Astrocyte (in vitro differentiated cells and primary cell): ENCODE data around the gene MYT1.

Experiments used
- EZH2 ChIP-seq: IDR thresholded peaks from 2 replicates; pipeline ENCODE4 v1.6.1; 2012; ENCODE audit warnings: mild to moderate bottlenecking, low read length, inconsistent platforms; ENCODE audit not compliant: insufficient read depth
- TF ChIP-seq, protein P1 (sequence below): IDR thresholded peaks from 2 replicates; pipeline ENCODE4 v1.5.1; 2011; ENCODE audit warnings: low read depth, mild to moderate bottlenecking, inconsistent platforms, low read length, moderate library complexity; ENCODE audit not compliant: insufficient read depth

DNA sequence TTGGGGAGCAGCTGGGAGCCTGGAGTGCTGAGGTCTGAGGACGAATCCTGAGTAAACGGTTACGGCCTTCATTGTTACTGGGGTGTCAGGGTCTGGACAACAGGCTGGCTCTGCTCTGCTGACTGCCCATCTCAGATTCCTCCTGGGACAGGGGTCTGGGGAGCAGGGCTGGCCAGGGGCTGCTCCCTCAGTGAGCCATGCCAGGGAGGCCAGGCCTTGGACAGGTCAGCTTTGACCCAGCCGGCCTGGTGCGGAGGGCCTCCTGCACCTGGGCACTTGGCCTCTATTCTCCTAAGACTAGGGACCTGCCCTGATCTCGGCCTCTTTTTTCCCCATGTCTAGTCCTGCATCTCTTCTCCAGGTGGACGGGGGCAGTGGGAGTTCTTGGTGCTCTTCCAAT is 44.9 kb downstream of the MYT1 start:
- TF ChIP-seq, protein P1, sequence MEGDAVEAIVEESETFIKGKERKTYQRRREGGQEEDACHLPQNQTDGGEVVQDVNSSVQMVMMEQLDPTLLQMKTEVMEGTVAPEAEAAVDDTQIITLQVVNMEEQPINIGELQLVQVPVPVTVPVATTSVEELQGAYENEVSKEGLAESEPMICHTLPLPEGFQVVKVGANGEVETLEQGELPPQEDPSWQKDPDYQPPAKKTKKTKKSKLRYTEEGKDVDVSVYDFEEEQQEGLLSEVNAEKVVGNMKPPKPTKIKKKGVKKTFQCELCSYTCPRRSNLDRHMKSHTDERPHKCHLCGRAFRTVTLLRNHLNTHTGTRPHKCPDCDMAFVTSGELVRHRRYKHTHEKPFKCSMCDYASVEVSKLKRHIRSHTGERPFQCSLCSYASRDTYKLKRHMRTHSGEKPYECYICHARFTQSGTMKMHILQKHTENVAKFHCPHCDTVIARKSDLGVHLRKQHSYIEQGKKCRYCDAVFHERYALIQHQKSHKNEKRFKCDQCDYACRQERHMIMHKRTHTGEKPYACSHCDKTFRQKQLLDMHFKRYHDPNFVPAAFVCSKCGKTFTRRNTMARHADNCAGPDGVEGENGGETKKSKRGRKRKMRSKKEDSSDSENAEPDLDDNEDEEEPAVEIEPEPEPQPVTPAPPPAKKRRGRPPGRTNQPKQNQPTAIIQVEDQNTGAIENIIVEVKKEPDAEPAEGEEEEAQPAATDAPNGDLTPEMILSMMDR: no peak
- TF ChIP-seq EZH2: no peak
